GM06990 (cell line): ENCODE data around the gene DNMT1.

Experiments
- DNase-seq: peaks from one replicate; pipeline ENCODE4 v3.0.0-alpha.2; 2011; ENCODE audit not compliant: insufficient read length; ENCODE audit errors: extremely low read depth
- H3K27me3 ChIP-seq: replicated peaks from 2 replicates; pipeline ENCODE4 v1.6.0; 2011; ENCODE audit warnings: low read length; ENCODE audit not compliant: control insufficient read depth, insufficient read depth
- H3K36me3 ChIP-seq: 2 replicates; pipeline ENCODE4 v1.5.1; 2011; ENCODE audit warnings: low read length; ENCODE audit not compliant: control insufficient read depth, insufficient read depth
- H3K4me3 ChIP-seq: replicated peaks from 2 replicates; pipeline ENCODE4 v1.5.1; 2011; ENCODE audit warnings: low read depth, mild to moderate bottlenecking, control low read depth, low read length
- CTCF ChIP-seq: IDR thresholded peaks from 2 replicates; pipeline ENCODE4 v1.5.1; 2011; ENCODE audit warnings: low read length, control low read depth, mild to moderate bottlenecking, inconsistent platforms; ENCODE audit not compliant: insufficient read depth, poor library complexity, severe bottlenecking

DNMT1 gene

GRCh38 chr19:10113592-10113963, 81.2 kb downstream of the DNMT1 start:
- peak; percentile 63 for DNase-seq
- Histone ChIP-seq H3K36me3 (peaks cover 59% of the 10 kb centered on the region), H3K27me3 (no peaks in the 10 kb centered on the region), H3K4me3 (no peak overlapping the region)
- no peak for TF ChIP-seq CTCF

- DNase-seq: peak; percentile 82
- no peak overlapping the region; the same call in 1 of the 2 replicates for H3K4me3 ChIP-seq
- no peaks in the 10 kb centered on the region for H3K27me3 ChIP-seq
- TF ChIP-seq CTCF: peak; percentile 94
- peaks cover 64% of the 10 kb centered on the region for H3K36me3 ChIP-seq
Observed at GRCh38 chr19:10112895-10113591, 81.7 kb downstream of the DNMT1 start.

- peak; percentile 42 for DNase-seq
- TF ChIP-seq CTCF: no peak
- H3K4me3 ChIP-seq: peak overlapping the region; percentile 3
- H3K27me3 ChIP-seq: no peaks in the 10 kb centered on the region
- H3K36me3 ChIP-seq: peaks cover 66% of the 10 kb centered on the region
Observed at GRCh38 chr19:10112037-10112761, 82.6 kb downstream of the DNMT1 start.

- no peak for TF ChIP-seq CTCF
- peak; percentile 73 for DNase-seq
- peaks cover 59% of the 10 kb centered on the region for H3K36me3 ChIP-seq
- H3K4me3 ChIP-seq: peak within 1 kb of the TSS; percentile 50
- no peaks in the 10 kb centered on the region for H3K27me3 ChIP-seq
Observed at GRCh38 chr19:10111405-10111811, 83.3 kb downstream of the DNMT1 start, which contains the start of gene P2RY11. P2RY11 (plus strand) TSS chr19:10111693; CDS start chr19:10111722, 29 bp downstream.

- no peak for TF ChIP-seq CTCF
- H3K27me3 ChIP-seq: no peaks in the 10 kb centered on the region
- no peak for DNase-seq
- peaks cover 55% of the 10 kb centered on the region for H3K36me3 ChIP-seq
- peak overlapping the region; percentile 50 for H3K4me3 ChIP-seq
Observed at GRCh38 chr19:10110972-10111317, 83.8 kb downstream of the DNMT1 start.
